Uterus (tissue), 2 donors: ENCODE measurements around the gene UMODL1.

Experiments
- CTCF ChIP-seq, 4 experiments: fragments of 200-600 bp in 2 of 4; fragments of 450-650 bp in 2 of 4; sonication (generic) in 2 of 4; IDR thresholded peaks; one replicate each; pipeline ENCODE4 v1.5.1; 2016 to 2019; ENCODE audit warnings: antibody characterized with exemption in 4 of 4, mild to moderate bottlenecking in 2 of 4, moderate library complexity in 1 of 4
- POLR2A ChIP-seq, 2 donors: fragments of 450-650 bp; IDR thresholded peaks; one replicate each; pipeline ENCODE4 v1.6.1; 2016; ENCODE audit warnings: antibody characterized with exemption in 2 of 2, mild to moderate bottlenecking in 1 of 2, moderate library complexity in 1 of 2

GRCh38 chr21:42189431-42189830 lies 118.3 kb downstream of the UMODL1 start:
- no peak for TF ChIP-seq CTCF (IDR thresholded peaks at IDR 0.05)
- TF ChIP-seq POLR2A (IDR thresholded peaks at IDR 0.05), result no peak
